Transverse colon (tissue), 4 donors: ENCODE measurements around the gene FBXO31. TPM values are rescaled to one million over a fixed set of nuclear protein-coding genes. Genes with fewer than 3 reads are reported as not detected.
"Not testable (repeated sequence)": the region's sequence is repeated elsewhere in the genome, so short reads cannot be mapped to it uniquely, and the experiment has no call there.

Source experiments
- DNase-seq: peaks from one replicate; pipeline ENCODE4 v3.0.0-alpha.2; 2019
- H3K27ac ChIP-seq, 4 donors: fragments of 200-600 bp; sonication (generic); 2 replicates each; pipeline ENCODE4 v1.5.1; 2016 to 2018; ENCODE audit warnings: inconsistent platforms in 4 of 4
- H3K27me3 ChIP-seq: fragments of 200-600 bp; sonication (generic); 2 replicates; pipeline ENCODE4 v1.5.1; 2017; ENCODE audit warnings: inconsistent platforms
- H3K36me3 ChIP-seq, 4 donors: fragments of 200-600 bp; sonication (generic); 2 replicates each; pipeline ENCODE4 v1.5.1; 2017 to 2019; ENCODE audit warnings: inconsistent platforms in 4 of 4
- H3K4me1 ChIP-seq, 4 donors: fragments of 200-600 bp; sonication (generic); 2 replicates each; pipeline ENCODE4 v1.5.1; 2017 to 2020; ENCODE audit warnings: inconsistent platforms in 4 of 4
- H3K4me3 ChIP-seq, 4 donors: fragments of 200-600 bp; sonication (generic); 1 replicate in 1 of 4; 2 replicates in 3 of 4; pipeline versions ENCODE4 v1.5.1 to v1.6.1; 2017 to 2019; ENCODE audit warnings: inconsistent platforms in 4 of 4
- H3K9me3 ChIP-seq, 2 donors: fragments of 200-600 bp; sonication (generic); 2 replicates each; pipeline ENCODE4 v1.5.1; 2017 to 2019; ENCODE audit warnings: inconsistent platforms in 2 of 2
- EP300 ChIP-seq: sonication (generic); formaldehyde crosslinking; IDR thresholded peaks from one replicate; pipeline ENCODE4 v1.6.1; 2017; ENCODE audit warnings: antibody characterized with exemption, low read depth
- POLR2A ChIP-seq: fragments of 450-650 bp; IDR thresholded peaks from one replicate; pipeline ENCODE4 v1.6.1; 2016; ENCODE audit warnings: antibody characterized with exemption, mild to moderate bottlenecking, moderate library complexity
- POLR2AphosphoS5 ChIP-seq, 3 donors: sonication (generic); formaldehyde crosslinking; IDR thresholded peaks; one replicate each; pipeline ENCODE4 v1.6.1; 2016; ENCODE audit warnings: antibody characterized with exemption in 3 of 3
- WGBS, 2 donors: methylation state at CpG; one replicate each; pipeline ENCODE4 v1.1.5; 2018; ENCODE audit warnings: low coverage in 1 of 2; 5-methylcytosine and 5-hydroxymethylcytosine counted together
- in situ Hi-C, 4 donors: fragments of 200-750 bp; cut with MboI; loops; one replicate each; pipeline versions ENCODE4 v1.15.0 to v1.15.1; 2017; ENCODE audit warnings: low sequenced_read_pairs in 3 of 4, low pct_ligation_motif_present in 1 of 4, low pct_unique_long_range_greater_than_20kb in 1 of 4
- intact Hi-C: fragments of 100-400 bp; cut with DNase I; formaldehyde crosslinking; loops from one replicate; pipeline ENCODE4 v1.15.1; 2023; ENCODE audit warnings: low total_unique reads
- total RNA-seq, 4 donors: library from RNA; depleted of rRNA; stranded (reverse); fragments of >200 nt; gene quantifications; one replicate each; pipeline ENCODE4 v1.1.0, GENCODE V29; 2016
- TF ChIP-seq, protein P1 (sequence below), 5 experiments: fragments of 200-600 bp in 3 of 5; fragments of 450-650 bp in 2 of 5; sonication (generic) in 3 of 5; IDR thresholded peaks; 1 replicate in 2 of 5; 2 replicates in 3 of 5; pipeline ENCODE4 v1.5.1; 2016 to 2017; ENCODE audit warnings: antibody characterized with exemption in 5 of 5, inconsistent platforms in 3 of 5, mild to moderate bottlenecking in 2 of 5, moderate library complexity in 1 of 5

The FBXO31 gene
- total RNA-seq, 4 donors from 2014 or later, result 83.6 to 403 (median 224) TPM

DNA sequence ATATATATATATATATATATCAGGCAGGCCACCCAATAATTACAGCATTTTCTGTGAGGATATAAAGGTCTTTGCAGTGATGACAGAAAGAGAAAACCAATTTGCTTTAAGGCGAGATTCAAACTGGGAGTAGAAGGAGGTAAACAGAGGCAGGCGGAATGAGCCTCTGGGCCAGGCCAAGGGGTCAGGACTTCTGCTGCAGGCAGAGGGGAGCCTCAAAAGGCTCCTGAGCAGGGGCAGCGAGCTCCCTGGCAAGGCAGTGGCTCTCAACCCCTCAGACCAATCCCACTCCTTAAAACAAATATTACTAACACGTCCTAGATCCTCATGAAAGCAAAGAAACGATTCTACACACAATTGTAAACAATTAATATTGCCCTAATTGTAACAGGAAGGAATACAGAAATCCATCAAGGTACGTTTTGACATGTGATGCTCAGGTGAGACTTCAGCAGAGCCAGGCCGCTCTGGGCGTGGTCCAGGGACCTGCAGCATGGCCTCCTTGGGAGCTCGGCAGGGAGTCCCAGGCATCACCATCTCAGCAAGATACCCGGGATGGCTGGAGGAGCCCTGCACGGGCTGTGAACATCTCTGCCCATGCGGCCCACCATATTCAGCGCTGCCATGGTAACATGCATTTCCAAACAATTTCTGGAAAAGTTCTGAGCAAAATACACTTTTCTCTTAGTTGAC lies 18.4 kb downstream of the FBXO31 start:
- in situ Hi-C loops (no loop called here), intact Hi-C loops (no loop called here)
- TF ChIP-seq EP300 (no peak), POLR2A (no peak), POLR2AphosphoS5 (IDR thresholded peaks at IDR 0.05) (no peak)
- TF ChIP-seq, protein P1, sequence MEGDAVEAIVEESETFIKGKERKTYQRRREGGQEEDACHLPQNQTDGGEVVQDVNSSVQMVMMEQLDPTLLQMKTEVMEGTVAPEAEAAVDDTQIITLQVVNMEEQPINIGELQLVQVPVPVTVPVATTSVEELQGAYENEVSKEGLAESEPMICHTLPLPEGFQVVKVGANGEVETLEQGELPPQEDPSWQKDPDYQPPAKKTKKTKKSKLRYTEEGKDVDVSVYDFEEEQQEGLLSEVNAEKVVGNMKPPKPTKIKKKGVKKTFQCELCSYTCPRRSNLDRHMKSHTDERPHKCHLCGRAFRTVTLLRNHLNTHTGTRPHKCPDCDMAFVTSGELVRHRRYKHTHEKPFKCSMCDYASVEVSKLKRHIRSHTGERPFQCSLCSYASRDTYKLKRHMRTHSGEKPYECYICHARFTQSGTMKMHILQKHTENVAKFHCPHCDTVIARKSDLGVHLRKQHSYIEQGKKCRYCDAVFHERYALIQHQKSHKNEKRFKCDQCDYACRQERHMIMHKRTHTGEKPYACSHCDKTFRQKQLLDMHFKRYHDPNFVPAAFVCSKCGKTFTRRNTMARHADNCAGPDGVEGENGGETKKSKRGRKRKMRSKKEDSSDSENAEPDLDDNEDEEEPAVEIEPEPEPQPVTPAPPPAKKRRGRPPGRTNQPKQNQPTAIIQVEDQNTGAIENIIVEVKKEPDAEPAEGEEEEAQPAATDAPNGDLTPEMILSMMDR (IDR thresholded peaks at IDR 0.05), result no peak
- no peak overlapping the region for H3K4me3 ChIP-seq
- DNase-seq, result no peak
- H3K9me3 ChIP-seq, result no peaks in the 10 kb centered on the region
- H3K27me3 ChIP-seq, result no peaks in the 10 kb centered on the region
- peaks cover 10 to 61% (median 27%) of the 10 kb centered on the region in 4 donors for H3K4me1 ChIP-seq
- H3K27ac ChIP-seq, result peak overlapping the region in 3 of 4 donors; percentile 58 to 81 (median 81)
- WGBS, 2 donors, result 86% methylated on average over 13 of the region's 13 CpGs; no CpG with 5 or more reads in 1 of the 2 donors
- peaks cover 0 to under 1% (median 0%) of the 10 kb centered on the region in 4 donors for H3K36me3 ChIP-seq

DNA sequence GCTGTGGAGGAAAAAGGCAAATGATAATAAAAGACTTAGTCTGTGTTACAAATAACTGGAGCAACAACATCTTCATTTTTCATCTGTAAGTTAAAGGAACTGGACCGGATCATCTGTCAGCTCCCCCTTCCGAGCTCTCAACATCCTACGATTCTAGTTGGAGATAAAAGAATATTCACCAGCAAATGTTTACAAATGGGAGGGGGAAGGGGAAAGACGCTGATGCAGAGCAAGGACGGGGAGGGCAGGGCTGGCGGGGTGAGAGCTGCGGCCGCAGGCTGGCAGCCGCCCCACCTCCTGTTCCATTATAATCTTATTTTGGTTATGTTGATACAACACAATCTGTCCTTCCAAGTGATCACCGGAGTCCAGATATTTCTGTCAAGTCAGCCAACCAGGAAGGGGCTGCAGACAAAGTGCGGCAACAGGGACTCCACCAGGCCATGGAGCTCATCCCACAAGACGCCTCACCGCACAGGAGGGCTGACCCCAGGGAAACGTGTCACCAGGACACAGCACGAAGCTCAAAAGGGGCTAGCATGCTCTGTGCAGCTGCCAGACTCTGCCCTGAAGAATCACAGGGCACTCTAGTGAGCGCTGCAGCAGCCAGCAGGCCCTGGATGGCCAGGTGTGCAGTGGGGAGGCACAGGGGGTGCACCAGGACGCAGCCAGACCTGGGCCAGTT lies 19.7 kb downstream of the FBXO31 start:
- in situ Hi-C loops, result no loop called here
- WGBS, 2 donors, result 38 to 60% methylated on average over 1 to 16 of the region's 17 CpGs
- Histone ChIP-seq H3K36me3 (peaks cover 0 to 10% (median 4%) of the 10 kb centered on the region in 4 donors), H3K9me3 (no peaks in the 10 kb centered on the region), H3K4me3 (no peak overlapping the region), H3K27ac (peak overlapping the region; percentile 43 to 81 (median 78)), H3K27me3 (no peaks in the 10 kb centered on the region), H3K4me1 (peaks cover 4 to 49% (median 24%) of the 10 kb centered on the region in 4 donors)
- DNase-seq, result peak; percentile 33
- intact Hi-C loops, result loop anchor here (5.0 kb wide), 1 partner anchor 1652 kb away; no protein-coding TSS in a partner anchor
- TF ChIP-seq POLR2AphosphoS5 (IDR thresholded peaks at IDR 0.05), result peak in 2 of 3 donors; percentile 35 to 41
- no peak for TF ChIP-seq EP300

DNA sequence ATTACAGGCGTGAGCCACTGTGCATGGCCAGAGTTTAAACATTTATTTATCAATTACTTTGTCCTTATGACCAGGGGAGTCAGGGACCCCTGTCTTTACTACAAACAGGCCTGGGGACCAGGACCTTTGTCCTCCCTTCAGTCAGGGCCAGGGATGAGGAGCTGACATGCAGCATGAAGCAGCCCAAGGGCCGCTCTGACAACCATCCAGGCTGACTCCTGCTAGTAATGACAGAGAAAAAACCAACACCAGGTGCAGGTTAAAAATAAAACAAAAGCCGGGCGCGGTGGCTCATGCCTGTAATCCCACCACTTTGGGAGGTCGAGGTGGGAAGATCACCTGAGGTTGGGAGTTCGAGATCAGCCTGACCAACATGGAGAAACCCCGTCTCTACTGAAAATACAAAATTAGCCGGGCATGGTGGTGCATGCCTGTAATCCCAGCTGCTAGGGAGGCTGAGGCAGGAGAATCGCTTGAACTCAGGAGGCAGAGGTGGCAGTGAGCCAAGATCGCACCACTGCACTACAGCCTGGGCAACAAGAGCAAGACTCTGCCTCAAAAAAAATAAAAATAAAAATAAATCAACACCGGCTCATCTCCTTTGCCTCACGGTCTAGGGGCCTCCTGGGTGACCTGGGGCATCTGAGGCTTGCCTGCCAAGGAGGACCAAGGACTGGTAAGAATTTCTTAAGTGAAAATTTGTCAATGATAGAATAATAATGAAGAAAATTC lies 20.6 kb downstream of the FBXO31 start:
- H3K4me1 ChIP-seq, result peaks cover 4 to 39% (median 22%) of the 10 kb centered on the region in 4 donors
- H3K36me3 ChIP-seq, result peaks cover 0 to 17% (median 8%) of the 10 kb centered on the region in 4 donors
- H3K9me3 ChIP-seq, H3K27me3 ChIP-seq, DNase-seq, in situ Hi-C loops, H3K4me3 ChIP-seq: not testable (repeated sequence)
- intact Hi-C loops, result loop anchor here (5.0 kb wide), 1 partner anchor 1651 kb away; no protein-coding TSS in a partner anchor
- peak overlapping the region; percentile 43 to 81 (median 78) for H3K27ac ChIP-seq
- 89 to 92% methylated on average over 7 to 13 of the region's 13 CpGs for WGBS, 2 donors

DNA sequence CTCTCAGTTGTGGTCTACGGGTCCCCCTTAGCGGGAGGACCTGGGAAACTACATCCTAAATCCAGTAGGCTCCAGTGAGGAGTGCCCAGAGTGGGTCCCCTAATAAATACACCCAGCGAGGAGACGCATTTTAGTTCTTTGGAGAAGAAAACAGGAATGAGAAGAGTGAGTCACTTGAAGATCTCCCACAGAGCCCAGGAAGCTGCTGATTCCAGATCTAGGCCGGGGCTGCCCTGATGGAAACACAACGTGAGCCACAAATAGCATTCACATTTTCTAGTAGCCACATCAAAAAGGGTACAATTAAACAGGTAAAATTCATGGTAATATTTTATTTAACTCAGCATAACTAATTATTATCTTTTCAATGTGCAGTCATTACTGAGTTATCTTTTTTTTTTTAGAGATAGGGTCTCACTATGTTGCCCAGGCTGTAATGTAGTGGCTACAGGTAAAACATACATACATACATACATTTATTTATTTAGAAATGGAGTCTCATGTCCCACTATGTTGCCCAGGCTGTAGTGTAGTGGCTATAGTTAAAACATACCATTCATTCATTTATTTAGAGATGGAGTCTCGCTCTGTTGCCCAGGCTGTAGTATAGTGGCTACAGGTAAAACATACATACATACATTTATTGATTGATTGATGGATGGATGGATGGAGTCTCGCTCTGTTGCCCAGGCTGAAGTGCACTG lies 21.5 kb downstream of the FBXO31 start:
- intact Hi-C loops, result loop anchor here (5.0 kb wide), 1 partner anchor 1650 kb away; no protein-coding TSS in a partner anchor
- H3K4me1 ChIP-seq, result peaks cover 4 to 35% (median 20%) of the 10 kb centered on the region in 4 donors
- DNase-seq, result no peak
- WGBS, 2 donors, result 96% methylated on average over 3 to 8 of the region's 8 CpGs
- no peak for TF ChIP-seq POLR2AphosphoS5 (IDR thresholded peaks at IDR 0.05)
- TF ChIP-seq, protein P1 (IDR thresholded peaks at IDR 0.05), result no peak
- TF ChIP-seq EP300, result no peak
- H3K4me3 ChIP-seq, result no peak overlapping the region
- H3K27me3 ChIP-seq, result no peaks in the 10 kb centered on the region
- in situ Hi-C loops, result no loop called here
- no peak overlapping the region for H3K27ac ChIP-seq
- H3K9me3 ChIP-seq, result no peaks in the 10 kb centered on the region
- peaks cover 0 to 23% (median 10%) of the 10 kb centered on the region in 4 donors for H3K36me3 ChIP-seq
